HG02970 (cell line): ENCODE data around the gene AQP6.
"Not testable (repeated sequence)": the region's sequence is repeated elsewhere in the genome, so short reads cannot be mapped to it uniquely, and the experiment has no call there.

Experiments used
- ATAC-seq: cut with Tn5 transposase; IDR thresholded peaks from one replicate; pipeline ENCODE4 v1.9.1; 2021; ENCODE audit warnings: mild to moderate bottlenecking, moderate library complexity, moderate number of reproducible peaks; ENCODE audit not compliant: unreplicated experiment, low FRiP score

AQP6 gene

GRCh38 chr12:49984476-49985359 is 12.0 kb downstream of the AQP6 start:
- ATAC-seq: no peak

- no peak for ATAC-seq
Measured at GRCh38 chr12:49985981-49986380, 13.2 kb downstream of the AQP6 start.

GRCh38 chr12:49986476-49986875 is 13.7 kb downstream of the AQP6 start:
- not testable (repeated sequence) for ATAC-seq

- ATAC-seq: no peak
Measured at GRCh38 chr12:49987625-49988303, 15.0 kb downstream of the AQP6 start.

GRCh38 chr12:49989400-49989799 is 16.7 kb downstream of the AQP6 start:
- ATAC-seq: not testable (repeated sequence)

- no peak for ATAC-seq
Measured at GRCh38 chr12:49990273-49990672, 17.5 kb downstream of the AQP6 start.

GRCh38 chr12:49998453-49998852 is 25.7 kb downstream of the AQP6 start:
- no peak for ATAC-seq

GRCh38 chr12:50003595-50003994 is 30.8 kb downstream of the AQP6 start:
- ATAC-seq: no peak

- ATAC-seq: no peak
Measured at GRCh38 chr12:50004696-50005095, 31.9 kb downstream of the AQP6 start.

- no peak for ATAC-seq
Measured at GRCh38 chr12:50005175-50005574, 32.4 kb downstream of the AQP6 start.

GRCh38 chr12:50006280-50006679 is 33.5 kb downstream of the AQP6 start:
- no peak for ATAC-seq

- no peak for ATAC-seq
Measured at GRCh38 chr12:50006754-50007442, 34.2 kb downstream of the AQP6 start.

GRCh38 chr12:50013361-50014147 is 40.8 kb downstream of the AQP6 start:
- no peak for ATAC-seq

GRCh38 chr12:50014342-50014741 is 41.6 kb downstream of the AQP6 start:
- ATAC-seq: no peak

GRCh38 chr12:50016501-50017475 is 44.0 kb downstream of the AQP6 start:
- no peak for ATAC-seq

- no peak for ATAC-seq
Measured at GRCh38 chr12:50017641-50018040, 44.9 kb downstream of the AQP6 start.

GRCh38 chr12:50018154-50018553 is 45.4 kb downstream of the AQP6 start:
- ATAC-seq: no peak

- no peak for ATAC-seq
Measured at GRCh38 chr12:50018968-50019367, 46.2 kb downstream of the AQP6 start.

GRCh38 chr12:50019524-50019923 is 46.8 kb downstream of the AQP6 start:
- no peak for ATAC-seq
